NCI-H526 treated with DMSO at 0.1 percent for 48 hours (cell line): ENCODE results near the gene SPIRE1.
"Not testable (repeated sequence)": the region's sequence is repeated elsewhere in the genome, so short reads cannot be mapped to it uniquely, and the experiment has no call there.

Experiments used
- DNase-seq: peaks from one replicate; lab custom pipeline; 2025; lab: John Stamatoyannopoulos, UW

The SPIRE1 gene

GRCh38 chr18:12552879-12553242 is 105.0 kb downstream of the SPIRE1 start:
- no peak for DNase-seq

GRCh38 chr18:12551943-12552878 is 105.7 kb downstream of the SPIRE1 start:
- not testable (repeated sequence) for DNase-seq

- DNase-seq = not testable (repeated sequence)
Observed at GRCh38 chr18:12551466-12551865, 106.4 kb downstream of the SPIRE1 start.

GRCh38 chr18:12543697-12544096 is 114.2 kb downstream of the SPIRE1 start:
- no peak for DNase-seq

- no peak for DNase-seq
Observed at GRCh38 chr18:12540751-12541150, 117.2 kb downstream of the SPIRE1 start.

GRCh38 chr18:12539158-12539557 is 118.7 kb downstream of the SPIRE1 start:
- DNase-seq = not testable (repeated sequence)

GRCh38 chr18:12534820-12535219 is 123.1 kb downstream of the SPIRE1 start:
- DNase-seq = no peak

- DNase-seq = no peak
Observed at GRCh38 chr18:12532661-12533060, 125.2 kb downstream of the SPIRE1 start.

GRCh38 chr18:12531749-12532148 is 126.2 kb downstream of the SPIRE1 start:
- no peak for DNase-seq

- no peak for DNase-seq
Observed at GRCh38 chr18:12520442-12520992, 137.4 kb downstream of the SPIRE1 start.

- DNase-seq = no peak
Observed at GRCh38 chr18:12518832-12519531, 138.9 kb downstream of the SPIRE1 start.

GRCh38 chr18:12518326-12518725 is 139.6 kb downstream of the SPIRE1 start:
- no peak for DNase-seq

- DNase-seq = no peak
Observed at GRCh38 chr18:12517142-12517825, 140.6 kb downstream of the SPIRE1 start.

- DNase-seq = no peak
Observed at GRCh38 chr18:12516049-12516630, 141.8 kb downstream of the SPIRE1 start.

GRCh38 chr18:12515550-12515949 is 142.4 kb downstream of the SPIRE1 start:
- DNase-seq = no peak

- DNase-seq = no peak
Observed at GRCh38 chr18:12507007-12507406, 150.9 kb downstream of the SPIRE1 start.

GRCh38 chr18:12500986-12501385 is 156.9 kb downstream of the SPIRE1 start:
- no peak for DNase-seq

- DNase-seq = no peak
Observed at GRCh38 chr18:12497839-12498238, 160.1 kb downstream of the SPIRE1 start.

- no peak for DNase-seq
Observed at GRCh38 chr18:12497296-12497695, 160.6 kb downstream of the SPIRE1 start.

- DNase-seq = no peak
Observed at GRCh38 chr18:12492907-12493306, 165.0 kb downstream of the SPIRE1 start.

- no peak for DNase-seq
Observed at GRCh38 chr18:12491611-12492435, 166.1 kb downstream of the SPIRE1 start.
